ENCODE data around the gene MSANTD2. TPM values are rescaled to one million over a fixed set of nuclear protein-coding genes. Genes with fewer than 3 reads are reported as not detected.

The MSANTD2 gene
- total RNA-seq, 1 donor from 2014 or later = 15.2 TPM

- H3K27ac Mint-ChIP-seq (ENCODE audit: unreplicated experiment) = no peak overlapping the region
- no peaks in the 10 kb centered on the region for H3K36me3 Mint-ChIP-seq (ENCODE audit: unreplicated experiment)
- DNase-seq (ENCODE audit: extremely low spot score, unreplicated experiment) = no peak
- H3K4me1 Mint-ChIP-seq (ENCODE audit: unreplicated experiment) = peaks cover 15% of the 10 kb centered on the region
- TF ChIP-seq, protein P1, sequence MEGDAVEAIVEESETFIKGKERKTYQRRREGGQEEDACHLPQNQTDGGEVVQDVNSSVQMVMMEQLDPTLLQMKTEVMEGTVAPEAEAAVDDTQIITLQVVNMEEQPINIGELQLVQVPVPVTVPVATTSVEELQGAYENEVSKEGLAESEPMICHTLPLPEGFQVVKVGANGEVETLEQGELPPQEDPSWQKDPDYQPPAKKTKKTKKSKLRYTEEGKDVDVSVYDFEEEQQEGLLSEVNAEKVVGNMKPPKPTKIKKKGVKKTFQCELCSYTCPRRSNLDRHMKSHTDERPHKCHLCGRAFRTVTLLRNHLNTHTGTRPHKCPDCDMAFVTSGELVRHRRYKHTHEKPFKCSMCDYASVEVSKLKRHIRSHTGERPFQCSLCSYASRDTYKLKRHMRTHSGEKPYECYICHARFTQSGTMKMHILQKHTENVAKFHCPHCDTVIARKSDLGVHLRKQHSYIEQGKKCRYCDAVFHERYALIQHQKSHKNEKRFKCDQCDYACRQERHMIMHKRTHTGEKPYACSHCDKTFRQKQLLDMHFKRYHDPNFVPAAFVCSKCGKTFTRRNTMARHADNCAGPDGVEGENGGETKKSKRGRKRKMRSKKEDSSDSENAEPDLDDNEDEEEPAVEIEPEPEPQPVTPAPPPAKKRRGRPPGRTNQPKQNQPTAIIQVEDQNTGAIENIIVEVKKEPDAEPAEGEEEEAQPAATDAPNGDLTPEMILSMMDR (IDR thresholded peaks at IDR 0.05) = no peak
- H3K4me3 Mint-ChIP-seq (ENCODE audit: unreplicated experiment) = no peak overlapping the region
- H3K9me3 Mint-ChIP-seq (ENCODE audit: unreplicated experiment) = no peaks in the 10 kb centered on the region
- peaks cover 84% of the 10 kb centered on the region for H3K27me3 Mint-ChIP-seq (ENCODE audit: unreplicated experiment)
Observed at GRCh38 chr11:124841840-124842239, 41.6 kb upstream of the MSANTD2 start.

- Mint-ChIP-seq H3K36me3 (ENCODE audit: unreplicated experiment) (no peaks in the 10 kb centered on the region), H3K27me3 (ENCODE audit: unreplicated experiment) (peaks cover 78% of the 10 kb centered on the region), H3K4me1 (ENCODE audit: unreplicated experiment) (peaks cover 20% of the 10 kb centered on the region), H3K9me3 (ENCODE audit: unreplicated experiment) (no peaks in the 10 kb centered on the region), H3K27ac (ENCODE audit: unreplicated experiment) (no peak overlapping the region), H3K4me3 (ENCODE audit: unreplicated experiment) (no peak overlapping the region)
- DNase-seq (ENCODE audit: extremely low spot score, unreplicated experiment) = no peak
- TF ChIP-seq, protein P1 (IDR thresholded peaks at IDR 0.05) = no peak
Observed at GRCh38 chr11:124841201-124841600, 41.0 kb upstream of the MSANTD2 start.

GRCh38 chr11:124840666-124841065 lies 40.5 kb upstream of the MSANTD2 start:
- H3K9me3 Mint-ChIP-seq (ENCODE audit: unreplicated experiment) = no peaks in the 10 kb centered on the region
- H3K36me3 Mint-ChIP-seq (ENCODE audit: unreplicated experiment) = no peaks in the 10 kb centered on the region
- H3K27ac Mint-ChIP-seq (ENCODE audit: unreplicated experiment) = no peak overlapping the region
- TF ChIP-seq, protein P1 (IDR thresholded peaks at IDR 0.05) = no peak
- H3K27me3 Mint-ChIP-seq (ENCODE audit: unreplicated experiment) = peaks cover 73% of the 10 kb centered on the region
- DNase-seq (ENCODE audit: extremely low spot score, unreplicated experiment) = no peak
- peaks cover 21% of the 10 kb centered on the region for H3K4me1 Mint-ChIP-seq (ENCODE audit: unreplicated experiment)
- no peak overlapping the region for H3K4me3 Mint-ChIP-seq (ENCODE audit: unreplicated experiment)

- H3K27me3 Mint-ChIP-seq (ENCODE audit: unreplicated experiment) = peaks cover 67% of the 10 kb centered on the region
- peak overlapping the region; percentile 61 for H3K4me3 Mint-ChIP-seq (ENCODE audit: unreplicated experiment)
- TF ChIP-seq, protein P1 (IDR thresholded peaks at IDR 0.05) = no peak
- H3K27ac Mint-ChIP-seq (ENCODE audit: unreplicated experiment) = no peak overlapping the region
- DNase-seq (ENCODE audit: extremely low spot score, unreplicated experiment) = no peak
- H3K9me3 Mint-ChIP-seq (ENCODE audit: unreplicated experiment) = no peaks in the 10 kb centered on the region
- H3K36me3 Mint-ChIP-seq (ENCODE audit: unreplicated experiment) = no peaks in the 10 kb centered on the region
- peaks cover 21% of the 10 kb centered on the region for H3K4me1 Mint-ChIP-seq (ENCODE audit: unreplicated experiment)
Observed at GRCh38 chr11:124839972-124840621, 39.9 kb upstream of the MSANTD2 start.

DNA sequence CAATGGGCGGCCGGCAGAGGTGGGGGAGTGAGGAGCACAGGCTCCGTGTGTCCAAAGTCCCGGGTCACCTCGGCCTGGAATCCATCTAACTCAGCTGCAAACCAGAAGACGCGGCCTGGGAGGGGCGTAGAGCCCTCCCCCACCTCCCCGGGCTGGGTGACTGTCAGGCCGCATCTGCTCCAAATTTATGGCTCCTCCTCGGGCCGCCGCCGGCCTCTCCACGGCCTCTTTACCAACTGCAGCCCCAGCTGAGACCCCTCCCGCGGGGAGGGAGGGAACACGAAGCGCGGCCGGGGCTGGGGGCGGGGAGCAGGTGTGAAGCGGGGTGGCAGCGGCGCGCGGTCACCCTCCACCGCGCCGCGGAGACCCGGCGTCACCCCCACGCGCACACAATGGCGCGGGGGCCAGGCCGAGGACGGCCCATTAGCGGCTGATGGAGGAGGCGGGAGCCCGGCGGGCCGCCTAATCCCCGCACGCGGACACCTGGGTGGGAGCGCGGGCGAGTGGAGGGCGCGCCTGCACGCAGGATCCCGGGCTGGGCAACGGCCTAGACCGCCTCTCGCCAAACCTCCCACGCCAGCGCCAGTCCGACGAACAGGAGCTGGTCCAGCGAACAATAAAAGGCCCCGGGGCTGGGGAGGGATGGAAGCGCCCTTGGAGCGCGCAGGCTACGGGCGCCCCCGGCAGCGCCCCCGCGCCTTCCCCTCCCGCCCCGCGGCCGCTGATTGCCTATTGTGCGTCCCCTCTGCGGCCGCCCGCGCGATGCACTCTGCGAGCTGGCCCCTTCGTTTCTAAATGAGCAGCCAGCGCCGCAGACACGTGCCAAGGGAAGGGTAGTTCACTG lies 39.1 kb upstream of the MSANTD2 start:
- Mint-ChIP-seq H3K4me3 (ENCODE audit: unreplicated experiment) (peak overlapping the region; percentile 61), H3K4me1 (ENCODE audit: unreplicated experiment) (peaks cover 21% of the 10 kb centered on the region), H3K36me3 (ENCODE audit: unreplicated experiment) (no peaks in the 10 kb centered on the region), H3K9me3 (ENCODE audit: unreplicated experiment) (no peaks in the 10 kb centered on the region), H3K27me3 (ENCODE audit: unreplicated experiment) (peaks cover 60% of the 10 kb centered on the region), H3K27ac (ENCODE audit: unreplicated experiment) (no peak overlapping the region)
- TF ChIP-seq, protein P1 (IDR thresholded peaks at IDR 0.05) = no peak
- peak; percentile 77 for DNase-seq (ENCODE audit: extremely low spot score, unreplicated experiment)
